Activated CD4-positive, CD25-positive, alpha-beta regulatory T cell (primary cell): ENCODE measurements around the gene TLN1.
A peak's percentile ranks its signal among the peaks of the same experiment; 100 is the strongest.

ENCODE experiments used
- DNase-seq, 4 experiments: peaks; one replicate each; lab custom pipeline; 2025; lab: John Stamatoyannopoulos, UW

The TLN1 gene

DNA sequence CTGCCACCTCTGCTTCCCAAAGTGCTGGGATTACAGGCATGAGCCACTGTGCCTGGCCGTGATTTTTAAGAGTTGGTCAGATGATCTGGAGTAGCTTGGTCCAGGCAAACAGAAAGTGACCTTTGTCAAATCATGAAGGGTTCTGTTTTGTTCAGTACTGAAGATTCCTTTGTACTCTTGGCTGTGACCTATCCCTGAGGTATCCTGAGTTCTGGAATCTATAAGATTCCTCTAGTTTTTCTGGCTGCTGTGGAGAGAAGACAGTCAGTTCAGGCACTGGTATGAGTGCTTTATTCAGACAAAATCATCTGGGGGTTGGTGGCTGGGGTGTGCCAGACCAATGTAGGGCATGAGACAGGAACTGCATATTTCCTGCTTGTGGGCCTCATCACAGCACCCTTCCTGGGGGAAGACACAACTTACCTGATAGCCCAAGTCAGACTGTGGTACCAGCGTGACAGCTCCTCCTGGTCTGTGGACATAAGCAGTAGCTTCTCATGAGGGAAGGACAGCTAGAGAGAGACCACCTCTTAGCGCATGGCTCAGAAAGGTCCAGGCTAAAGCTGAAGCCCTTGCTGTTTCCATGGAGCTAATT lies 70.1 kb downstream of the TLN1 start:
- DNase-seq = no peak

DNA sequence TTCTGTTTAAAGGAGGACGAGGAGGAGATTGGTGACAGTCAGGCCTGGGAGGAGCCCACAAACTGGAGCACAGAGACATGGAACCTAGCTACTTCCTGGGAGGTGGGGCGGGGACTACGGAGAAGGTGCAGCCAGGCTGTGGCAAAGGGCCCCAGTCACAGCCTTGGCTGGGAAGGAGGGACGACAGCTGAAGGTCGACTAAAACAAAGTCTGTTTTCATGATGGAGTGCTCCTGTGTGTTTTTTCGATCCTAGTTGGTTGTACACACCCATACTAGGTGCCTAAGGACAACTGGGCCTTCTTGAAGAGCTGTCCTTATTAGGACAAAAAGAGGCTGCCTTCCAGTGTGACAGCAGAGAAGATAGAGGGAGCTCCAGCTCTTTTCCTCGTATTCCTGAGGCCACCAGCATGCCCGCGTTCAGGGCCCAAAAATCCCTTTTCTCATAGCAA lies 71.0 kb downstream of the TLN1 start:
- no peak for DNase-seq

DNA sequence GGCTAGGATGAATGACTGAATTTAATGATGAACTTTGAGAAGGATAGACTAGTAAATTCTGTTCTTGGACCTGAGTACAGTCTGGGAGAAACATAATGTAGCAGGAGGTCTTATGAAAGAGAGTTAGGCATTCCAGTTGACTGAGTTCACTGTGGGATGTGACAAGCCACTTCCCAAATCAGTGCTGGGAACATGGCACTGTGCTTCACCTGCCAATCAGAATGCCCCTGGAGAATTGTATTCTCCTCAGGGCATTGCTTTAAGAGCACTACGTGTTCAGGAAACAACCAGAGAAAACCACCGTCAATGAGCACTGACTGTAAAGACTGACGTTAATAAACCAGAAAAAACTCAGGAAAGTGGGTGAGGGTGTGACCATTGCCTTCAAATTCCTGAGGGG lies 72.7 kb downstream of the TLN1 start:
- DNase-seq = no peak

DNA sequence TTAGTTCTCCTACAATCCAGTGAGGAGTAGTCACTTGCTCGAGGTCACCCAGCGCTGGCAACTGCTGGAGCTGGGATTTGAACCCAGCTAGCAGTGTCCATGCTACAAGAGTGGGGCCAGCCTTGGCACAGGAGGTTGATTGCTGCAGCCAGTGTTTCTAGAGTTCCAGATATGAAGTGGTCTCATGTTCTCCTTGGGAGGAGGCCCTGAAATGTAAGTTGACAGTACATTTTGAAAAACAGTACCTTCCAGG lies 73.1 kb downstream of the TLN1 start:
- DNase-seq = no peak

DNA sequence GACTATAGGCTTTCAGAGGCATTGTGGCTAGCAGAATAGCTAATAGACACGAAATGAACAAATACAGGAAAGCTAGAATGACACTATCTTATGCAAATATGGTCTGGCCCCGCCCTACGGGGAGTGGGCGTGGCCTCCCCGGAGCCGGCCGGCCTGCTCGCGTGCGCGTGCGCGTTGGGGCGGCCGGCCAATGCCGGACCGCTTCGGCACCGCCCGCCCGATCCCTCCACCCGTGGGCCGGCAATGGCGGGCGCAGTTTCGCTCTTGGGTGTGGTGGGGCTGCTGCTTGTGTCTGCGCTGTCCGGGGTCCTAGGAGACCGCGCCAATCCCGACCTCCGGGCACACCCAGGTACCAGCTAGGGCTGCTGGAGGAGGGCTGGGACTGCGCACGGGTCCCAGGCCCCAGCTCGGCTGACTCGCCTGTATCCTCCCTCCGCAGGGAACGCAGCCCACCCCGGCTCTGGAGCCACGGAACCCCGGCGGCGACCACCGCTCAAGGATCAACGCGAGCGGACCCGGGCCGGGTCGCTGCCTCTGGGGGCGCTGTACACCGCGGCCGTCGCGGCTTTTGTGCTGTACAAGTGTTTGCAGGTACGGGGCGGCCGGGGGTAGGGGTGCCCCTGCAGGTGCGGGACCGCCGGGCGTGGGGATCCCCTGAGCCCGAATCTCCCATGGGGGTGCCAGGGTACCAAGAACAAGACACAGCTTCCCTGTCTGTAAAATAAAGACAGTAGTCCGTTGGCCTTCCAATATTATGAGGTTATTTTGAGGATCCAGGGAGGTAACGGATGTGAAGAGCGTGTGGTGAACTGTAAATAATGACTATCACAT lies 73.6 kb downstream of the TLN1 start, which contains the start of gene CCDC107:
CCDC107 (plus strand) TSS at position 156 of the 831 bp plus-strand sequence; CDS start at position 244, 88 bp downstream.
- DNase-seq = peak; percentile 62 to 73 (median 68)

DNA sequence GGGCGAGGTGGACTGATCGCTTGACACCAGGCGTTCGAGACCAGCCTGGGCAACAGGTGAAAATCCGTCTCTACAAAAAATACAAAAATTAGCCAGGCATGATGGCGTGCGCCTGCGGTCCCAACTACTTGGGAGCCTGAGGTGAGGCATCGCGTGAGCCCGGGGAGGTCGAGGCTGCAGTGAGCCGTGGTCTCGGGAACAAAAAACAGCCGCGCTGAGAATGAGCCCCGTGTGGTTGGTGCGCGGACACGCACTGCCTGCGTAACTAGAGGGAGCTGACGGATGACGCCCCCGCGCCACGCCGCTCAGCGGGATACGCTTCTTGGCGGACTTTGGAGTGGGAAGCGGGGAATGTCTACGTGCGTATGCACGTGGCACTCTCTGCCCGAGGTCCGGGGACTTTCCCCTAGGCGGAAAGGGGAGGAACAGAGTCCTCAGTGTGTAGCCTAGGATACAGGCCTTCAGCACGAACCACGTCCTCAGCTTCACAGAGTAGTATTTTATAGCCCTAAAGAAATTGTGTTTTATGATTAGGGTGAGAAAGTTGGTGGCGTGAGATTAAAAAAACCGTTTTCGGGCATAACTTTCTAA lies 74.4 kb downstream of the TLN1 start, which contains the start of gene RMRP:
RMRP (minus strand) TSS at position 474 of the 591 bp plus-strand sequence.
- peak; percentile 50 to 79 (median 70) for DNase-seq

DNA sequence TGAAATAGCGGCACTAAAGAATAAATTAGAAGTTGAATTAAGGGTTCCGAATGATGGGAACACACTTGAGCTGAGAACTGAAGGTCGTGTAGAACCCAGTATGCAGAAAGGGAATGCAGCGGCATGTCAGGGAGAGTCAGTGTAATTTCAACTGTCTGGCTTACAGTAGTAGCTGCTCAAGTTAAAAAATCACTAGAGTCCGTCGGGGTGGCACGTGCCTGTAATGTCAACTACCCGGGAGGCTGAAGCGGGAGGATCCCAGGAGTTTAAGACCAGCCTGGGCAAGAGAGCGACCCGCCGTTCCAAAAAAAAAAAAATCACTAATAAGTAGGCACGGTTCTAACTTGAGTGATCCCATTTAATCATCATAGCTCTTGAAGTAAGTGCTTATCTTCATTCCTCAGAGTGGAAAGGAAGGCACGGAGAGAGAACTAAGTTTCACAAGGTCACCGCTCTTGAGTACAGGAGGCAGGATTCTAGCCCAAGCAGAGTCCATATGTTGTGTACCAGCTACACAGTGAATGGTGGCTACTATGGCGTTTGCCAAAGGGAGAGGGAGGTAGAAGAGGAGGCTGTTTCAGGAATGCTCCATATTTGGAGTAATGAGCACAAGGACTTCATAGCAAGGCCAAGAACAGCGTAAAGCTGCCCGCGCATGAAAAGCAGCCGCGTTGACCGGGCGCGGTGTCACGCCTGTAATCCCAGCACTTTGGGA lies 75.0 kb downstream of the TLN1 start:
- no peak for DNase-seq

DNA sequence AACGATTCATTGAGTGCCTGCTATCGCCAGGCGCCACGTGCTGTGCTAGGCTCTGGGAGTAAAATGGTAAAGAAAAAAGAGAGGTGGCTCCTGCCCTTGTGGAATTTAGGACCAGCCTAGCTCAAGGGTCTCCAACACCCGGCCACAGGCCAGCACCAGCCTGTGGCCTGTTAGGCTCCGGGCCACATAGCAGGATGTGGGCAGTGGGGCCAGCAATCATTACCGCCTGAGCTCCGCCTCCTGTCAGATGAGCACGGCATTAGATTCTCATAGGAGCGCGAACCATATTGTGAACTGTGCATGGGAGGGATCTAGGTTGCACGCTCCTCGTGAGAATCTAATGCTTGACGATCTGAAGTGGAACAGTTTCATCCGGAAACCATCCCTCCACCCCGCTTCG lies 75.6 kb downstream of the TLN1 start:
- no peak for DNase-seq

DNA sequence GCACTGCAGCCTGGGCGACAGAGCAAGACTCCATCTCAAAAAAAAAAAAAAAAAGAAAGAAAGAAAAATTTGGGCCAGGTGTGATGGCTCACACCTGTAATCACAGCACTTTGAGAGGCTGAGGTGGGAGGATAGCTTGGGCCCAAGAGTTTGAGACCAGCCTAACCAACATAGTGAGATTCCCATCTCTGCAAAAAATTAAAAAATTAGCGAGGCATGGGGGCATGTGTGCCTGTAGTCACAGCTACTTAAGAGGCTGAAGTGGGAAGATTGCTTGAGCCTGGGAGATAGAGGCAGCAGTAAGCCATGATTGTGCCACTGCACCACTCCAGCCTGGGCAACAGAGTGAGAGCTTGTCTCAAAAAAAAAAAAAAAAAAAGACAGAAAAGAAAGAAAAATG lies 78.4 kb downstream of the TLN1 start:
- DNase-seq = no peak

DNA sequence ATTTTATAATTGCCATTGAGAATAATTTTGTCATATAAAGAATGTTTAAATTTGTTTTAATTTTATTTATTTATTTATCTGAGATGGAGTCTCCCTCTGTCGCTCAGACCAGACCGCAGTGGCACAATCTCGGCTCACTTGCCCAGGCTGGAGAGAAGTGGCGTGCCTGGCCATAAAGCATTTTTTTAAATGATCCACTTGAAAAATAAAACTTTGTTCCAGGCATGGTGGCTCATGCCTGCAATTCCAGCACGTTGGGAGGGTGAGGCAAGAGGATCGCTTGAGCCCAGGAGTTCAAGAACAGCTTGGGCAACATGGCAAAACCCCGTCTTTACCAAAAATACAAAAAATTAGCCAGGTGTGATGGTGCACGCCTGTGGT lies 79.2 kb downstream of the TLN1 start:
- DNase-seq = no peak

DNA sequence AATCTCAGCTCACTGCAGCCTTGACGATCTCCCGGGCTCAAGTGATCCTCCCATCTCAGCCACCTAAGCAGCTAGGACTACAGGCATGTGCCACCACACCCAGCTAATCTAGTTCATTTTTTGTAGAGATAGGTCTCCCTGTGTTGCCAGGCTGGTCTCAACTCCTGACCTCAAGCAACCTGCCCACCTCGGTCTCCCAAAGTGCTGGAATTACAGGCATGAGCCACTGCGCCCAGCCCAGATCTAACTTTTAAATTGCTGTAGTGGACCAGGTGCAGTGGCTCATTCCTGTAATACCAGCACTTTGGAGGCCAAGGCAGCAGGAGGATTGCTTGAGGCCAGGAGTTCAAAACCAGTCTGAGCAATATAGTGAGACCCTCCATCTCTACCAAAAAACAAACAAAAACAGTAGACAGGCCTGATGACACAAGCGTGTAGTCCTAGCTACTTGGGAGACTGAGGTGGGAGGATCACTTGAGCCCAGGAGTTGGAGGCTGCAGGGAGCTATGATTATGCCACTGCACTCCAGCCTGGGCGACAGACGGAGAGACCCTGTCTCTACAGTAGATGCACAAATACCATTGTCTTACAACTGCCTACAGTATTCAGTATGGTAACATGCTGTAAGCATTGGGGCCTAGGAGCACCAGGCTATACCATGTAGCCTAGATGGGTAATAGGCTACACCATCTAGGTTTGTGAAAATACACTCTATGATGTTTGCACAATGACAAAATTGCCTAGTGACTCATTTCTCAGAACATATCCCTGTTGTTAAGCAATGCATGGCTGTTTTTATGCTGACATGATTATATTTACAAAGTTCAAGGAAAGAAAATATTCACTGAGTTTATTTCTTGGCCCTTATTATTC lies 79.8 kb downstream of the TLN1 start:
- DNase-seq = no peak

DNA sequence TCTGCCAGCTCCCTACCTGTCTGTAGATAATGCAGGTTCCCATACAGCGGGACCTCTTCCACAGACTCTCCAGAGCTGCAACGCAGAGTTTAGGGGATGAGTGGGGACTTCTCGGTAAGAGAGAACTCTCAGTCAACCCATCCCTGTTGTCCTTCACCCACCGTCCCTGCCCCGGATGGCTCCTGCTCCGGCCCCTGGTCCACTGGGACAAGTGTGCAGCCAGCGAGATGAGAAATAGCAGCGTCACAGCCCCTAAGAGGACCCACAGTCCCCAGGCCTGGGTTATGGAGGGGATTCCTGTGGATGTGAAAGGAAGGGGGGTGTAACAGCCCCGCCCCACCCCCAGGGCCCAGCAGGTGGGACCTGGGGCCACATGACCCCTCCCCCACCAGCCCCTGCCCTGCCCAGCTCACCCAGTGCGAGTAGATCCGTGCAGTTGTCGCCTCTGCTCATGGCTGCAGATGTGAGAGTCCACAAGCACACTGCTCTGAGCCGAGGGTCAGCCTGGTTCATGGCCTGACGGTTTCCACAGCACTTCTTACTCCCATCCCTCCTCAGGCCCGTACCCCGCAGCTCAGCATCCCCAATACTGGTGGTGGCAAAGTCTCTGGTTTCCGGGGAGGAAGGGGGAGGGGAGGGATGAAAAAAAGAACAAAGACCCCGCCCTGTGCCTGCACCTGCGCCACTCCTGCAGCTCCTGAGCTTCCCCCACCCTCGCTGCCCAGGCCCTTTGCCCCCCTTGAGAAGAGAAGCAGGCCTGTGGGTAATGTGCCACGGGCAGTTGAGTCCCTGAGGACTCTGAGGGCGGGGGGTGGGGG lies 81.4 kb downstream of the TLN1 start, which contains the start of gene SIT1:
SIT1 (minus strand) TSS at position 591 of the 818 bp plus-strand sequence; CDS start at position 513, 78 bp downstream.
- DNase-seq = peak in 1 of 4 experiments; percentile 19

DNA sequence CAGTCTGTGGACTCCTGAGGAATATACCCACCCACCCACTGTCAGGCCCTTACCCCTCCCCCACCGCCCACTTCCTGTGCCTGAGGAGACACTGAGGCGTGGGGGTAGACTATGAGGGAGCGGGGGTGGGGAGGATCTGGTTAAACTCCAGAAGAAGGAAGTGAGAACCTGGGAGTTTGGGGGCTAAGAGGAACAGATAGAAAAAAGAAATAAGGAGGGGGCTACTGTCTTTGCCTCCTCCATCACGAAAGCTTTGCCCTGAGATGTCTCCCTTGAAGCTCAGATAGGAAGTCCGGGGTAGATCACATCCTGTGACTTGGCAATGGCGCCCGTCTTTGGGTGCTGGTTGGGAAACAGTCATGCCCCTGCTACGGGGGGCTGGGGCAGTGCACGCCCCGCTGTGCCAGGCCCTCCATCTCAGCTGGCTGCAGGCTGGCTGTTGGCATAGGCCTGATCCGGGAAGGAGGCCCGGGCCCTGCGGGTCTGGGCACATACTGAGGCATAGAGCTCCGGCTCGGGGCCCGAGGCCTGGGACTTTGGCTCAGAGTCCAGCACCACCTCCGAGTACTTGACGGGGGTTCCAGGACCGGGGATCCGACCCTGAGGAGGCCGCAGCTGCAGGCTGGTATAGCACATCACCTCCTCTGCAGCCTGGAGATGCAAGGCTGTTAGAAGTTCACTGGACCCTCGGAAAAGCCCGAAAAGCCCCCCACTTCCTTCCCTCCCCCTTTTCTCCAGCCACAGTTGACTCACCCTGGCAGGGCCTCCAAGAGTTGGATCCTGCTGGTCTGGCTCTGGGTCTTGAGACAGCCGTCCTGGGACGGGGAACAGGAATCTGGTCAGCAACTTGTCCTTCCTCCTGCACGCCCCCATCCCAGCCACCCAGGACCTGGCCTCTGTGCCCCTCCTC lies 82.3 kb downstream of the TLN1 start:
- peak in 2 of 4 experiments; percentile 30 to 39 for DNase-seq
